SK-N-SH treated with all-trans-retinoic acid at 6 μM for 48 hours (cell line): Measurements from ENCODE around the gene ZBTB49.

Source experiments
- ATAC-seq: fragments of 200-7000 bp; cut with Tn5 transposase; 3 replicates; pipeline ENCODE4 v1.9.1; 2020; ENCODE audit warnings: mild to moderate bottlenecking, moderate library complexity
- ARNTL ChIP-seq: fragments of 450-650 bp; formaldehyde crosslinking; IDR thresholded peaks from 2 replicates; pipeline ENCODE4 v1.5.0; 2020; ENCODE audit warnings: low read depth, mild to moderate bottlenecking, moderate library complexity, borderline replicate concordance
- BACH2 ChIP-seq: fragments of 250-450 bp; sonication (Bioruptor Pico); IDR thresholded peaks from 2 replicates; pipeline ENCODE4 v1.9.0; 2021; ENCODE audit warnings: mild to moderate bottlenecking, borderline replicate concordance
- CREB5 ChIP-seq: fragments of 250-450 bp; sonication (Bioruptor Pico); IDR thresholded peaks from 2 replicates; pipeline ENCODE4 v1.5.1; 2020; ENCODE audit warnings: low read depth, mild to moderate bottlenecking, moderate library complexity
- CSDC2 ChIP-seq: fragments of 250-450 bp; sonication (Bioruptor Pico); IDR thresholded peaks from 2 replicates; pipeline ENCODE4 v1.5.0; 2020; ENCODE audit warnings: mild to moderate bottlenecking, moderate library complexity
- CSRNP3 ChIP-seq: fragments of 250-450 bp; sonication (Bioruptor Pico); IDR thresholded peaks from 2 replicates; pipeline ENCODE4 v1.5.1; 2021; ENCODE audit warnings: mild to moderate bottlenecking, moderate library complexity
- ESRRG ChIP-seq: fragments of 250-450 bp; sonication (Bioruptor Pico); IDR thresholded peaks from 2 replicates; pipeline ENCODE4 v1.6.1; 2021; ENCODE audit warnings: mild to moderate bottlenecking
- GLIS3 ChIP-seq: fragments of 250-450 bp; sonication (Bioruptor Pico); IDR thresholded peaks from 2 replicates; pipeline ENCODE4 v1.5.0; 2020; ENCODE audit warnings: mild to moderate bottlenecking, moderate library complexity
- OSR1 ChIP-seq: fragments of 250-450 bp; sonication (Bioruptor Pico); IDR thresholded peaks from 2 replicates; pipeline ENCODE4 v1.8.0; 2022; ENCODE audit warnings: moderate library complexity, mild to moderate bottlenecking, inconsistent platforms
- PATZ1 ChIP-seq: fragments of 250-450 bp; sonication (Bioruptor Pico); IDR thresholded peaks from 2 replicates; pipeline ENCODE4 v1.8.0; 2020; ENCODE audit warnings: mild to moderate bottlenecking, moderate library complexity, borderline replicate concordance
- POU6F1 ChIP-seq: fragments of 250-450 bp; sonication (Bioruptor Pico); IDR thresholded peaks from 2 replicates; pipeline ENCODE4 v1.8.0; 2021; ENCODE audit warnings: low read depth, mild to moderate bottlenecking, moderate library complexity, borderline replicate concordance
- PPARA ChIP-seq: fragments of 250-450 bp; sonication (Bioruptor Pico); IDR thresholded peaks from 2 replicates; pipeline ENCODE4 v1.5.0; 2020; ENCODE audit warnings: mild to moderate bottlenecking, borderline replicate concordance
- RARB ChIP-seq: fragments of 250-450 bp; sonication (Bioruptor Pico); IDR thresholded peaks from 2 replicates; pipeline ENCODE4 v1.8.0; 2021; ENCODE audit warnings: mild to moderate bottlenecking, moderate library complexity
- SNAI2 ChIP-seq: fragments of 250-450 bp; sonication (Bioruptor Pico); IDR thresholded peaks from 2 replicates; pipeline ENCODE4 v1.5.0; 2020; ENCODE audit warnings: mild to moderate bottlenecking, moderate library complexity
- TCF4 ChIP-seq: fragments of 250-450 bp; sonication (Bioruptor Pico); IDR thresholded peaks from 2 replicates; pipeline ENCODE4 v1.8.0; 2021; ENCODE audit warnings: mild to moderate bottlenecking, moderate library complexity, borderline replicate concordance
- TOX ChIP-seq: fragments of 250-450 bp; sonication (Bioruptor Pico); IDR thresholded peaks from 2 replicates; pipeline ENCODE4 v1.8.0; 2021; ENCODE audit warnings: mild to moderate bottlenecking, moderate library complexity, borderline replicate concordance
- TSHZ2 ChIP-seq: fragments of 250-450 bp; sonication (Bioruptor Pico); IDR thresholded peaks from 2 replicates; pipeline ENCODE4 v1.5.0; 2020; ENCODE audit warnings: mild to moderate bottlenecking, moderate library complexity
- ZFP3 ChIP-seq: fragments of 250-450 bp; sonication (Bioruptor Pico); IDR thresholded peaks from 2 replicates; pipeline ENCODE4 v1.5.0; 2020; ENCODE audit warnings: mild to moderate bottlenecking, moderate library complexity
- ZFP30 ChIP-seq: fragments of 450-650 bp; formaldehyde crosslinking; IDR thresholded peaks from 2 replicates; pipeline ENCODE4 v1.5.0; 2022; ENCODE audit warnings: mild to moderate bottlenecking, moderate library complexity
- ZNF565 ChIP-seq: fragments of 450-650 bp; formaldehyde crosslinking; conservative IDR thresholded peaks from 2 replicates; pipeline ENCODE4 v1.5.0; 2020; ENCODE audit warnings: low read depth, mild to moderate bottlenecking, moderate library complexity
- ZNF70 ChIP-seq: fragments of 450-650 bp; formaldehyde crosslinking; IDR thresholded peaks from 2 replicates; pipeline ENCODE4 v1.5.0; 2020; ENCODE audit warnings: mild to moderate bottlenecking, moderate library complexity
- ZNF8 ChIP-seq: fragments of 450-650 bp; formaldehyde crosslinking; IDR thresholded peaks from 2 replicates; pipeline ENCODE4 v1.5.0; 2020; ENCODE audit warnings: mild to moderate bottlenecking, moderate library complexity

ZBTB49 gene

GRCh38 chr4:4270529-4270928 is 19.5 kb upstream of the ZBTB49 start:
- ATAC-seq, result no peak
- no peak for TF ChIP-seq GLIS3
- no peak for TF ChIP-seq RARB (CRISPR knock-in tag)
- TF ChIP-seq ESRRG (CRISPR knock-in tag), result no peak
- no peak for TF ChIP-seq ZFP30 (CRISPR knock-in tag)

- ATAC-seq, result peak; percentile 41; the same call in 2 of the 3 replicates
- TF ChIP-seq SNAI2 (CRISPR knock-in tag) (no peak), BACH2 (CRISPR knock-in tag) (no peak), ZNF8 (CRISPR knock-in tag) (no peak), TSHZ2 (CRISPR knock-in tag) (no peak), ZFP3 (CRISPR knock-in tag) (no peak), CREB5 (CRISPR knock-in tag) (no peak), ZNF565 (no peak), POU6F1 (no peak), PPARA (no peak), TCF4 (CRISPR knock-in tag) (no peak), GLIS3 (no peak), ARNTL (CRISPR knock-in tag) (no peak), CSRNP3 (CRISPR knock-in tag) (no peak), PATZ1 (CRISPR knock-in tag) (no peak), OSR1 (CRISPR knock-in tag) (no peak), RARB (CRISPR knock-in tag) (no peak)
- TF ChIP-seq, all 23 proteins: peak for 0
These were observed 18.1 kb upstream of the ZBTB49 start for GRCh38 chr4:4271912-4272311.

GRCh38 chr4:4274226-4274625 is 15.8 kb upstream of the ZBTB49 start:
- TF ChIP-seq PPARA (no peak), ZNF8 (CRISPR knock-in tag) (no peak), ZFP3 (CRISPR knock-in tag) (no peak)
- TF ChIP-seq, all 23 proteins: peak for 0
- ATAC-seq, result no peak

- no peak for TF ChIP-seq TCF4 (CRISPR knock-in tag)
- TF ChIP-seq ZNF70, result no peak
- no peak for TF ChIP-seq CSDC2 (CRISPR knock-in tag)
- TF ChIP-seq BACH2 (CRISPR knock-in tag), result no peak
- TF ChIP-seq CREB5 (CRISPR knock-in tag), result no peak
- TF ChIP-seq ESRRG (CRISPR knock-in tag), result no peak
- no peak for TF ChIP-seq GLIS3
- no peak for TF ChIP-seq PATZ1 (CRISPR knock-in tag)
- TF ChIP-seq PPARA, result no peak
- no peak for TF ChIP-seq ZNF8 (CRISPR knock-in tag)
- TF ChIP-seq TOX (CRISPR knock-in tag), result no peak
- no peak for TF ChIP-seq ARNTL (CRISPR knock-in tag)
- no peak for TF ChIP-seq ZFP30 (CRISPR knock-in tag)
- TF ChIP-seq SNAI2 (CRISPR knock-in tag), result no peak
- no peak for TF ChIP-seq OSR1 (CRISPR knock-in tag)
- TF ChIP-seq, all 23 proteins: peak for 0
- no peak for ATAC-seq
These were observed 12.5 kb upstream of the ZBTB49 start for GRCh38 chr4:4277531-4277930.
